K562 (cell line): ENCODE results near the gene BHLHE40. TPM values are rescaled to one million over a fixed set of nuclear protein-coding genes. Genes with fewer than 3 reads are reported as not detected.

ENCODE experiments used
- ATAC-seq: fragments of 200-7000 bp; cut with Tn5 transposase; 3 replicates; pipeline ENCODE4 v1.9.1; 2020; ENCODE audit warnings: moderate library complexity
- BruUV-seq: library from RNA; stranded (reverse); fragments of 400-500 nt; replicated peaks from 2 replicates; lab custom pipeline; 2021; lab: Mats Ljungman, UMichigan
- CTCF ChIA-PET: fragments of 300-600 bp; formaldehyde crosslinking; extraction: SDS; loops from one replicate; lab custom pipeline; 2021; ENCODE audit warnings: low intra/inter-chr PET ratio; lab: Yijun Ruan, JAX
- POLR2A ChIA-PET: fragments of 300-600, 350-650 bp; sonication (Branson Sonifier 250); formaldehyde crosslinking; extraction: SDS; loops from one replicate; lab custom pipeline; 2021; ENCODE audit warnings: antibody characterized with exemption, inconsistent platforms; lab: Yijun Ruan, JAX
- DNase-seq, 4 experiments: peaks; one replicate each; pipeline versions ENCODE4 v3.0.0 to v3.0.0-alpha.2; 2011 to 2018; ENCODE audit warnings: low spot score in 3 of 4, mixed read lengths in 3 of 4; ENCODE audit errors: extremely low read depth in 1 of 4
- FAIRE-seq: peaks from 2 replicates; lab custom pipeline; 2011; peaks lifted over from hg19 to GRCh38; lab: Jason Lieb, UNC
- H2AFZ ChIP-seq: 2 replicates; pipeline ENCODE4 v1.6.0; 2011; ENCODE audit warnings: low read depth, low read length, control low read depth, inconsistent platforms
- H3K27ac ChIP-seq: fragments of 200-600 bp; 3 replicates; pipeline ENCODE4 v1.8.0; 2011; ENCODE audit warnings: low read depth, mild to moderate bottlenecking, control low read depth, inconsistent platforms, low read length, moderate library complexity, mixed read lengths; ENCODE audit errors: extremely low read depth
- H3K27me3 ChIP-seq, 2 experiments: fragments of 300-600 bp in 1 of 2; 2 replicates in 1 of 2; 3 replicates in 1 of 2; pipeline versions ENCODE4 v1.6.0 to v1.8.0; 2011; ENCODE audit warnings: inconsistent platforms in 2 of 2, low read length in 2 of 2, mild to moderate bottlenecking in 1 of 2, mixed read lengths in 1 of 2, moderate library complexity in 1 of 2; ENCODE audit not compliant: control insufficient read depth in 2 of 2, insufficient read depth in 2 of 2
- H3K36me3 ChIP-seq: fragments of 300-600 bp; 3 replicates; pipeline ENCODE4 v1.8.0; 2011; ENCODE audit warnings: mild to moderate bottlenecking, low read length, inconsistent platforms; ENCODE audit not compliant: control insufficient read depth, insufficient read depth
- H3K4me1 ChIP-seq, 2 experiments: fragments of 200-600 bp in 1 of 2; replicated peaks in 1 of 2; 2 replicates in 1 of 2; 3 replicates in 1 of 2; pipeline versions ENCODE4 v1.5.1 to v1.8.0; 2011; ENCODE audit warnings: inconsistent platforms in 2 of 2, low read length in 2 of 2, mild to moderate bottlenecking in 1 of 2, mixed read lengths in 1 of 2, moderate library complexity in 1 of 2; ENCODE audit not compliant: control insufficient read depth in 2 of 2, insufficient read depth in 2 of 2
- H3K4me2 ChIP-seq: 2 replicates; pipeline ENCODE4 v1.6.1; 2011; ENCODE audit warnings: low read length, control low read depth, inconsistent platforms, mixed read lengths; ENCODE audit not compliant: insufficient read depth
- H3K4me3 ChIP-seq: fragments of 200-600 bp; sonication (generic), shearing (Covaris generic); 2 replicates; pipeline ENCODE4 v1.5.1; 2016; ENCODE audit warnings: control low read depth, inconsistent platforms
- H3K79me2 ChIP-seq: fragments of 200-600 bp; 3 replicates; pipeline ENCODE4 v1.8.0; 2011; ENCODE audit warnings: low read length, inconsistent platforms; ENCODE audit not compliant: control insufficient read depth, insufficient read depth
- H3K9ac ChIP-seq, 2 experiments: 2 replicates each; pipeline versions ENCODE4 v1.6.0 to v1.6.1; 2011; ENCODE audit warnings: low read depth in 2 of 2, low read length in 2 of 2, control low read depth in 1 of 2, inconsistent platforms in 1 of 2, mild to moderate bottlenecking in 1 of 2, mixed read lengths in 1 of 2; ENCODE audit not compliant: insufficient read depth in 1 of 2
- H3K9me1 ChIP-seq: one replicate; pipeline ENCODE4 v1.6.0; 2011; ENCODE audit warnings: inconsistent platforms, mild to moderate bottlenecking, low read length, moderate library complexity; ENCODE audit not compliant: control insufficient read depth, insufficient read depth
- H3K9me3 ChIP-seq: replicated peaks from 2 replicates; pipeline ENCODE4 v1.5.1; 2011; ENCODE audit warnings: low read depth, low read length, inconsistent platforms; ENCODE audit not compliant: control insufficient read depth, insufficient read depth
- H4K20me1 ChIP-seq: replicated peaks from 2 replicates; pipeline ENCODE4 v1.6.1; 2011; ENCODE audit warnings: low read length, inconsistent platforms, mixed read lengths; ENCODE audit not compliant: control insufficient read depth, insufficient read depth
- ETV1 ChIP-seq: fragments of 450-650 bp; conservative IDR thresholded peaks from 2 replicates; pipeline ENCODE4 v1.6.1; 2016; ENCODE audit warnings: missing genetic modification characterization, control low read depth, low read depth, missing compliant biosample characterization
- HLTF ChIP-seq: fragments of 450-650 bp; IDR thresholded peaks from 2 replicates; pipeline ENCODE4 v1.6.1; 2016
- HMBOX1 ChIP-seq: sonication (generic); IDR thresholded peaks from 2 replicates; pipeline ENCODE4 v1.6.1; 2016
- MEF2A ChIP-seq: IDR thresholded peaks from 2 replicates; pipeline ENCODE4 v1.6.1; 2011; ENCODE audit warnings: low read depth, mild to moderate bottlenecking, low read length, moderate library complexity; ENCODE audit not compliant: control insufficient read depth
- MEF2D ChIP-seq: conservative IDR thresholded peaks from 2 replicates; pipeline ENCODE4 v1.6.1; 2016; ENCODE audit warnings: low read depth, missing genetic modification characterization, missing compliant biosample characterization
- MYBL2 ChIP-seq, 2 experiments: fragments of 450-650 bp in 1 of 2; sonication (generic) in 1 of 2; formaldehyde crosslinking in 1 of 2; IDR thresholded peaks; 2 replicates each; pipeline versions ENCODE4 v1.6.1 to v1.8.1; 2017 to 2022; ENCODE audit warnings: borderline replicate concordance in 1 of 2, inconsistent platforms in 1 of 2, low read depth in 1 of 2, mild to moderate bottlenecking in 1 of 2, missing genetic modification reagents in 1 of 2, moderate library complexity in 1 of 2
- NFRKB ChIP-seq: fragments of 450-650 bp; IDR thresholded peaks from 2 replicates; pipeline ENCODE4 v1.6.1; 2016; ENCODE audit warnings: low read depth
- NR2C2 ChIP-seq, 2 experiments: fragments of 200-800 bp in 1 of 2; sonication (Bioruptor generic) in 1 of 2; sonication (generic) in 1 of 2; formaldehyde crosslinking in 1 of 2; IDR thresholded peaks; 2 replicates each; pipeline versions ENCODE4 v1.6.1 to v1.8.0; 2016 to 2022; ENCODE audit warnings: mild to moderate bottlenecking in 1 of 2, missing compliant biosample characterization in 1 of 2, missing genetic modification characterization in 1 of 2, missing genetic modification reagents in 1 of 2
- PATZ1 ChIP-seq: fragments of 250-450 bp; sonication (Bioruptor Pico); IDR thresholded peaks from 2 replicates; pipeline ENCODE4 v1.5.0; 2020; ENCODE audit warnings: mild to moderate bottlenecking, borderline replicate concordance
- SMAD2 ChIP-seq: fragments of 150-350 bp; IDR thresholded peaks from 2 replicates; pipeline ENCODE4 v1.6.1; 2014; ENCODE audit warnings: low read depth, mild to moderate bottlenecking, low read length
- TAF1 ChIP-seq: IDR thresholded peaks from 2 replicates; pipeline ENCODE4 v1.6.1; 2011; ENCODE audit warnings: mild to moderate bottlenecking, low read length, moderate library complexity; ENCODE audit not compliant: insufficient read depth, control insufficient read depth, severe bottlenecking; ENCODE audit errors: extremely low read depth
- TARDBP ChIP-seq: fragments of 450-650 bp; IDR thresholded peaks from 2 replicates; pipeline ENCODE4 v1.6.1; 2016
- ZNF644 ChIP-seq: fragments of 200-800 bp; sonication (Bioruptor generic); IDR thresholded peaks from 2 replicates; pipeline ENCODE4 v1.6.1; 2016; ENCODE audit warnings: low read depth, missing genetic modification characterization, missing compliant biosample characterization
- ZNF707 ChIP-seq: fragments of 250-450 bp; sonication (Bioruptor Pico); conservative IDR thresholded peaks from 2 replicates; pipeline ENCODE4 v1.8.0; 2022; ENCODE audit warnings: inconsistent platforms, mild to moderate bottlenecking, moderate library complexity
- WGBS: fragments of 100-300 bp; shearing (Covaris generic); methylation state at CpG from one replicate; pipeline ENCODE4 v1.1.6; 2016; ENCODE audit warnings: low coverage, mixed read lengths; ENCODE audit not compliant: insufficient coverage; ENCODE audit errors: missing lambda C conversion rate; 5-methylcytosine and 5-hydroxymethylcytosine counted together
- in situ Hi-C: fragments of 300-500 bp; cut with MboI; formaldehyde crosslinking; loops from 4 replicates; pipeline ENCODE4 v1.15.0; 2018; ENCODE audit warnings: inconsistent platforms, mixed read lengths
- intact Hi-C: fragments of 100-400 bp; cut with micrococcal nuclease; formaldehyde crosslinking; loops from 2 replicates; pipeline ENCODE4 v1.14.2; 2022
- polyA plus RNA-seq, 8 experiments: library from polyadenylated mRNA; depleted of rRNA in 4 of 8; stranded (reverse) in 5 of 8; unstranded in 3 of 8; fragments of >200 nt; fragmentation: Nextera tagmentation in 2 of 8; fragmentation: Illumina TruSeq in 1 of 8; extraction: Ambion mirVana in 2 of 8; extraction: Trizol in 1 of 8; gene quantifications; 2 replicates each; pipeline versions ENCODE4 v1.2.1 to v1.2.3, GENCODE V29; 2011 to 2014; ENCODE audit warnings: inconsistent platforms in 1 of 8, missing spikeins in 1 of 8
- total RNA-seq, 7 experiments: library from RNA; depleted of rRNA in 6 of 7; stranded (reverse); fragments of >200 nt in 6 of 7; fragmentation: Illumina TruSeq in 2 of 7; extraction: Trizol in 2 of 7; gene quantifications; 2 replicates each; pipeline versions ENCODE4 v1.2.1 to v1.2.3, GENCODE V29; 2011 to 2021; ENCODE audit warnings: low replicate concordance in 1 of 7

BHLHE40 gene
- total and polyA plus RNA-seq, 9 of the 15 experiments (the other 6 are each of a cell fraction or from before 2014, with no cell fraction given): 12.0 to 83.9 (median 31.4) TPM

GRCh38 chr3:5021116-5022092 is 42.2 kb downstream of the BHLHE40 start:
- DNase-seq (peak in 2 of 4 experiments; percentile 55 to 64), FAIRE-seq (peak; percentile 56), ATAC-seq (peak; percentile 6)
- Histone ChIP-seq H3K27ac (peak overlapping the region; percentile 82), H3K9me3 (no peaks in the 10 kb centered on the region), H3K4me3 (no peak overlapping the region), H3K4me1 (peaks cover 60 to 76% of the 10 kb centered on the region in 2 experiments), H2AFZ (peak overlapping the region; percentile 80), H3K36me3 (no peaks in the 10 kb centered on the region), H4K20me1 (no peaks in the 10 kb centered on the region), H3K27me3 (no peaks in the 10 kb centered on the region; a peak in 1 of 5 replicates), H3K9me1 (no peaks in the 10 kb centered on the region), H3K9ac (peak overlapping the region; percentile 46 to 49; a peak in 3 of 4 replicates), H3K4me2 (peak overlapping the region; percentile 24; the same call in 1 of the 2 replicates), H3K79me2 (no peaks in the 10 kb centered on the region)
- in situ Hi-C loops: no loop called here
- ChIA-PET CTCF (no interaction called here), POLR2A (interaction anchor here (0.7 to 2.4 kb wide), 12 partner anchors 8 to 119 kb away, joined by 3 to 9 read pairs (median 3); no protein-coding TSS in a partner anchor)
- intact Hi-C loops: no loop called here
- WGBS: 60% methylated on average over 17 of the region's 17 CpGs
- BruUV-seq: no TSS peak
- peak; percentile 63; the same call in 1 of the 2 replicates for TF ChIP-seq HMBOX1
- TF ChIP-seq HLTF: peak; percentile 78; the same call in 1 of the 2 replicates
- TF ChIP-seq NR2C2 (CRISPR knock-in tag; IDR thresholded peaks at IDR 0.05): no peak
- 0 out of 2 replicates have a peak, but pooled peaks have one; percentile 11 for TF ChIP-seq NR2C2 (tag; IDR thresholded peaks at IDR 0.05)
- no peak for TF ChIP-seq ZNF707 (CRISPR knock-in tag)
- TF ChIP-seq NFRKB: peak; percentile 87
- no peak for TF ChIP-seq MEF2A
- no peak for TF ChIP-seq MYBL2 (IDR thresholded peaks at IDR 0.05; ENCODE audit: low read depth)
- TF ChIP-seq MYBL2 (CRISPR knock-in tag; IDR thresholded peaks at IDR 0.05; ENCODE audit: borderline replicate concordance): no peak
- no peak for TF ChIP-seq PATZ1 (CRISPR knock-in tag)
- TF ChIP-seq MEF2D: peak; percentile 45; the same call in 1 of the 2 replicates
- TF ChIP-seq SMAD2: no peak
- peak; percentile 28 for TF ChIP-seq TAF1
- TF ChIP-seq TARDBP: no peak
- TF ChIP-seq ETV1: no peak
- 0 out of 2 replicates have a peak, but pooled peaks have one; percentile 48 for TF ChIP-seq ZNF644
